OCI-LY1 (cell line): ENCODE data around the gene CDH23.

Experiments
- H2AFZ ChIP-seq: fragments of 200-600 bp; sonication (generic), shearing (Covaris generic); 2 replicates; pipeline ENCODE4 v1.6.0; 2014; ENCODE audit warnings: antibody characterized with exemption, mild to moderate bottlenecking, low read length
- H3F3A ChIP-seq: fragments of 200-600 bp; sonication (generic), shearing (Covaris generic); 2 replicates; pipeline ENCODE4 v1.6.0; 2014; ENCODE audit warnings: mild to moderate bottlenecking, antibody characterized with exemption, low read length, moderate library complexity; ENCODE audit not compliant: insufficient read depth
- H3K27ac ChIP-seq: fragments of 200-600 bp; sonication (generic); 2 replicates; pipeline ENCODE4 v1.5.1; 2014; ENCODE audit warnings: low read length, mixed run types, mild to moderate bottlenecking, low read depth; ENCODE audit not compliant: poor library complexity, severe bottlenecking
- H3K27me3 ChIP-seq: fragments of 200-600 bp; sonication (generic); 2 replicates; pipeline ENCODE4 v1.6.0; 2014; ENCODE audit warnings: antibody characterized with exemption, mild to moderate bottlenecking, low read length, moderate library complexity; ENCODE audit not compliant: insufficient read depth
- H3K36me3 ChIP-seq: fragments of 200-600 bp; sonication (generic); 2 replicates; pipeline ENCODE4 v1.6.1; 2014; ENCODE audit warnings: mild to moderate bottlenecking, antibody characterized with exemption, low read length, moderate library complexity, mixed read lengths; ENCODE audit not compliant: insufficient read depth
- H3K4me1 ChIP-seq: fragments of 200-600 bp; sonication (generic); 2 replicates; pipeline ENCODE4 v1.5.1; 2014; ENCODE audit warnings: mild to moderate bottlenecking, low read length, moderate library complexity; ENCODE audit not compliant: insufficient read depth, severe bottlenecking
- H3K4me2 ChIP-seq: fragments of 200-600 bp; sonication (generic), shearing (Covaris generic); 2 replicates; pipeline ENCODE4 v1.6.1; 2014; ENCODE audit warnings: low read length
- H3K4me3 ChIP-seq: fragments of 200-600 bp; sonication (generic); 2 replicates; pipeline ENCODE4 v1.5.1; 2014; ENCODE audit warnings: low read length, low read depth, mild to moderate bottlenecking, mixed read lengths; ENCODE audit not compliant: poor library complexity, severe bottlenecking
- H3K79me2 ChIP-seq: fragments of 200-600 bp; shearing (Covaris generic); 2 replicates; pipeline ENCODE4 v1.6.1; 2016; ENCODE audit warnings: mixed run types, low read length, mixed read lengths; ENCODE audit not compliant: insufficient read depth
- H3K9ac ChIP-seq: fragments of 200-600 bp; sonication (generic), shearing (Covaris generic); 2 replicates; pipeline ENCODE4 v1.6.1; 2014; ENCODE audit warnings: mild to moderate bottlenecking, low read length, mixed read lengths
- H3K9me2 ChIP-seq: fragments of 200-600 bp; sonication (generic), shearing (Covaris generic); 2 replicates; pipeline ENCODE4 v1.6.1; 2014; ENCODE audit warnings: low read depth, mild to moderate bottlenecking, low read length, mixed read lengths
- H3K9me3 ChIP-seq: fragments of 200-600 bp; shearing (Covaris generic); 2 replicates; pipeline ENCODE4 v1.6.1; 2014; ENCODE audit warnings: low read length, mixed read lengths
- H4K20me1 ChIP-seq: fragments of 200-600 bp; sonication (generic), shearing (Covaris generic); 2 replicates; pipeline ENCODE4 v1.6.0; 2016; ENCODE audit warnings: mild to moderate bottlenecking, low read length; ENCODE audit not compliant: insufficient read depth
- EZH2 ChIP-seq: fragments of 200-600 bp; sonication (generic), shearing (Covaris generic); IDR thresholded peaks from 2 replicates; pipeline ENCODE4 v1.8.0; 2017; ENCODE audit warnings: borderline replicate concordance, mixed run types, mild to moderate bottlenecking, antibody characterized with exemption, low read length, moderate library complexity, mixed read lengths
- TF ChIP-seq, protein P1 (sequence below): fragments of 200-600 bp; sonication (generic), shearing (Covaris generic); IDR thresholded peaks from 2 replicates; pipeline ENCODE4 v1.5.1; 2017; ENCODE audit warnings: mild to moderate bottlenecking, antibody characterized with exemption, low read length, moderate library complexity, mixed read lengths

Gene CDH23

GRCh38 chr10:71600849-71601248 lies 204.1 kb downstream of the CDH23 start:
- Histone ChIP-seq H3K4me2 (no peak overlapping the region), H3K36me3 (no peaks in the 10 kb centered on the region)
- TF ChIP-seq, protein P1, sequence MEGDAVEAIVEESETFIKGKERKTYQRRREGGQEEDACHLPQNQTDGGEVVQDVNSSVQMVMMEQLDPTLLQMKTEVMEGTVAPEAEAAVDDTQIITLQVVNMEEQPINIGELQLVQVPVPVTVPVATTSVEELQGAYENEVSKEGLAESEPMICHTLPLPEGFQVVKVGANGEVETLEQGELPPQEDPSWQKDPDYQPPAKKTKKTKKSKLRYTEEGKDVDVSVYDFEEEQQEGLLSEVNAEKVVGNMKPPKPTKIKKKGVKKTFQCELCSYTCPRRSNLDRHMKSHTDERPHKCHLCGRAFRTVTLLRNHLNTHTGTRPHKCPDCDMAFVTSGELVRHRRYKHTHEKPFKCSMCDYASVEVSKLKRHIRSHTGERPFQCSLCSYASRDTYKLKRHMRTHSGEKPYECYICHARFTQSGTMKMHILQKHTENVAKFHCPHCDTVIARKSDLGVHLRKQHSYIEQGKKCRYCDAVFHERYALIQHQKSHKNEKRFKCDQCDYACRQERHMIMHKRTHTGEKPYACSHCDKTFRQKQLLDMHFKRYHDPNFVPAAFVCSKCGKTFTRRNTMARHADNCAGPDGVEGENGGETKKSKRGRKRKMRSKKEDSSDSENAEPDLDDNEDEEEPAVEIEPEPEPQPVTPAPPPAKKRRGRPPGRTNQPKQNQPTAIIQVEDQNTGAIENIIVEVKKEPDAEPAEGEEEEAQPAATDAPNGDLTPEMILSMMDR = no peak
- TF ChIP-seq EZH2 = no peak

DNA sequence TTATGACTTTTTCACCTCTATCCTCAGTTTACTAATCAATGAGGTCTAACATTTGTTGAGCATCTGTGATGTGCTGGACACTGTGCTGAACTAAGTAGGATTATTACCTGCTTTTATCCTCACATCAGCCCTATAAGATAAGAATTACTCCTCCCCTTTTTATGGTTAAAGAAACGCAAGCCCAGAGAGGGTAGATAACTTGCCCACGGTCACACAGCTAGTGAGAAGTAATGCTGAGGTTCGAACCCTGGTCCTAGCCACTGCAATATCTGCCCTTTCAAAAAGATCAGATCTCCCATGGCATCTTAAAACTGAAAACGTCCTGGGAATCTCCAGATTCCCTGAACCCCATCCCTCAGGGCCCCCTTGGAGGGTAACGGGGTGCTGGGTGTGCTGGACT lies 204.6 kb downstream of the CDH23 start:
- TF ChIP-seq EZH2 = no peak
- TF ChIP-seq, protein P1 = no peak
- H3K9me2 ChIP-seq = no peaks in the 10 kb centered on the region
- no peaks in the 10 kb centered on the region for H3K4me1 ChIP-seq
- H3K27ac ChIP-seq = no peak overlapping the region
- no peak overlapping the region for H3K4me3 ChIP-seq
- H3F3A ChIP-seq = no peaks in the 10 kb centered on the region
- H3K9me3 ChIP-seq = no peaks in the 10 kb centered on the region
- H3K36me3 ChIP-seq = no peaks in the 10 kb centered on the region
- no peak overlapping the region for H3K4me2 ChIP-seq
- H3K27me3 ChIP-seq = no peaks in the 10 kb centered on the region
- no peaks in the 10 kb centered on the region for H3K79me2 ChIP-seq
- H3K9ac ChIP-seq = no peak overlapping the region
- H2AFZ ChIP-seq = no peak overlapping the region
- H4K20me1 ChIP-seq = no peaks in the 10 kb centered on the region

More at GRCh38 chr10:71600849-71601248, 204.1 kb downstream of the CDH23 start:
- no peaks in the 10 kb centered on the region for H3K4me1 ChIP-seq
- no peaks in the 10 kb centered on the region for H3K9me3 ChIP-seq
- no peak overlapping the region for H3K4me3 ChIP-seq
- H3F3A ChIP-seq = no peaks in the 10 kb centered on the region
- H3K9me2 ChIP-seq = no peaks in the 10 kb centered on the region
- H3K9ac ChIP-seq = no peak overlapping the region
- no peak overlapping the region for H3K27ac ChIP-seq
- no peaks in the 10 kb centered on the region for H4K20me1 ChIP-seq
- H3K27me3 ChIP-seq = no peaks in the 10 kb centered on the region
- no peaks in the 10 kb centered on the region for H3K79me2 ChIP-seq
- no peak overlapping the region for H2AFZ ChIP-seq

DNA sequence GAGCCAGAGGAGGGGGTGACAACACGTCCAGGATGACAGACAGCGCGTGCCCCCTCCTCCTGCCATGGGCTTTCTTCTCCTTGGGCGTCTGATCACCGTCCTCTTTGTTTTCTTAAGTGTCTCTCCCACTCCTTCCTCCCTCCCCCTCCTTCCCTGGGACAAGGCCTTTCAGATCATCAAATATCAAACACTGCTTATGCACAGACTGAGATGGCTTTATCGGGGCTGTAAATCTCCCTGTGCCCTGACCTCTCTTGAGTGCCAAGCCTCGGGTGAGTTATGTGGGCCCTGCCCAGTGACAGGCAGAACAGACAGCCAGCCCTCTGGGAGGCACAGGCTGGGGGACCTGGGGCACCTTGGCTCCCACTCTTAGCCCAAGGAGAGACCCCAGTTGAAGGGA lies 206.4 kb downstream of the CDH23 start:
- Histone ChIP-seq H3K79me2 (no peaks in the 10 kb centered on the region), H3K27me3 (no peaks in the 10 kb centered on the region), H3K27ac (no peak overlapping the region), H3K9me3 (no peaks in the 10 kb centered on the region), H3K4me1 (no peaks in the 10 kb centered on the region), H3K9ac (no peak overlapping the region), H3K9me2 (no peaks in the 10 kb centered on the region), H2AFZ (no peak overlapping the region), H3K4me3 (no peak overlapping the region), H4K20me1 (no peaks in the 10 kb centered on the region), H3K36me3 (no peaks in the 10 kb centered on the region), H3K4me2 (no peak overlapping the region), H3F3A (no peaks in the 10 kb centered on the region)
- TF ChIP-seq, protein P1 = no peak
- TF ChIP-seq EZH2 = no peak
